HepG2 (cell line): ENCODE measurements around the gene AASDHPPT. TPM values are rescaled to one million over a fixed set of nuclear protein-coding genes. Genes with fewer than 3 reads are reported as not detected.

Experiments used
- ATAC-seq: fragments of 200-7000 bp; cut with Tn5 transposase; 3 replicates; pipeline ENCODE4 v1.9.1; 2020; ENCODE audit warnings: mild to moderate bottlenecking, moderate library complexity
- BruUV-seq: library from RNA; stranded (reverse); fragments of 400-500 nt; replicated peaks from 2 replicates; lab custom pipeline; 2021; lab: Mats Ljungman, UMichigan
- CTCF ChIA-PET: fragments of 300-600 bp; formaldehyde crosslinking; extraction: SDS; loops from one replicate; lab custom pipeline; 2021; ENCODE audit warnings: low total read pairs, inconsistent platforms, low intra/inter-chr PET ratio; lab: Yijun Ruan, JAX
- POLR2A ChIA-PET: fragments of 350-600 bp; sonication (Branson Sonifier 250); formaldehyde crosslinking; loops from one replicate; lab custom pipeline; 2020; ENCODE audit warnings: antibody characterized with exemption, inconsistent platforms; lab: Yijun Ruan, JAX
- DNase-seq: peaks from one replicate; pipeline ENCODE4 v3.0.0-alpha.2; 2015; ENCODE audit warnings: low spot score
- FAIRE-seq: peaks from 3 replicates; lab custom pipeline; 2011; peaks lifted over from hg19 to GRCh38; lab: Jason Lieb, UNC
- H2AFZ ChIP-seq: one replicate; pipeline ENCODE4 v1.6.1; 2011; ENCODE audit warnings: low read length, inconsistent platforms
- H3K27ac ChIP-seq: fragments of 300-600 bp; 3 replicates; pipeline ENCODE4 v1.8.0; 2011; ENCODE audit warnings: mixed run types, mild to moderate bottlenecking, mixed read lengths, low read length, inconsistent platforms; ENCODE audit not compliant: insufficient read depth; ENCODE audit errors: extremely low read length
- H3K27me3 ChIP-seq, 2 experiments: fragments of 200-600 bp in 1 of 2; 2 replicates in 1 of 2; 3 replicates in 1 of 2; pipeline versions ENCODE4 v1.6.0 to v1.8.0; 2011; ENCODE audit warnings: low read length in 2 of 2, mild to moderate bottlenecking in 2 of 2, moderate library complexity in 2 of 2, inconsistent platforms in 1 of 2; ENCODE audit not compliant: insufficient read depth in 2 of 2, control insufficient read depth in 1 of 2
- H3K36me3 ChIP-seq, 2 experiments: fragments of 200-600 bp in 1 of 2; replicated peaks in 1 of 2; 2 replicates in 1 of 2; 3 replicates in 1 of 2; pipeline versions ENCODE4 v1.5.1 to v1.8.0; 2011; ENCODE audit warnings: low read length in 2 of 2, inconsistent platforms in 1 of 2; ENCODE audit not compliant: insufficient read depth in 2 of 2, control insufficient read depth in 1 of 2
- H3K4me1 ChIP-seq: 2 replicates; pipeline ENCODE4 v1.5.1; 2012; ENCODE audit warnings: low read length, inconsistent platforms; ENCODE audit not compliant: insufficient read depth
- H3K4me2 ChIP-seq: 2 replicates; pipeline ENCODE4 v1.6.0; 2011; ENCODE audit warnings: low read depth, low read length, inconsistent platforms
- H3K4me3 ChIP-seq, 3 experiments: fragments of 200-600 bp in 1 of 3; sonication (generic), shearing (Covaris generic) in 1 of 3; replicated peaks in 1 of 3; 2 replicates each; pipeline ENCODE4 v1.5.1; 2011 to 2016; ENCODE audit warnings: low read length in 3 of 3, inconsistent platforms in 2 of 3, low read depth in 2 of 3, mild to moderate bottlenecking in 2 of 3, control low read depth in 1 of 3, mixed read lengths in 1 of 3; ENCODE audit not compliant: insufficient read depth in 1 of 3
- H3K79me2 ChIP-seq: one replicate; pipeline ENCODE4 v1.6.1; 2011; ENCODE audit warnings: low read length, inconsistent platforms; ENCODE audit not compliant: insufficient read depth
- H3K9ac ChIP-seq: 2 replicates; pipeline ENCODE4 v1.6.0; 2011; ENCODE audit warnings: mild to moderate bottlenecking, low read depth, low read length, inconsistent platforms; ENCODE audit not compliant: insufficient read depth
- H3K9me3 ChIP-seq: 2 replicates; pipeline ENCODE4 v1.5.1; 2012; ENCODE audit warnings: mild to moderate bottlenecking, low read length
- H4K20me1 ChIP-seq: 2 replicates; pipeline ENCODE4 v1.6.0; 2011; ENCODE audit warnings: inconsistent platforms, mild to moderate bottlenecking, low read length, moderate library complexity; ENCODE audit not compliant: insufficient read depth
- GABPB1 ChIP-seq: IDR thresholded peaks from 2 replicates; pipeline ENCODE4 v1.6.1; 2016; ENCODE audit warnings: mild to moderate bottlenecking, missing genetic modification reagents, moderate library complexity, missing compliant biosample characterization
- GATA4 ChIP-seq: sonication (generic); IDR thresholded peaks from 2 replicates; pipeline ENCODE4 v1.6.1; 2016; ENCODE audit warnings: antibody characterized with exemption, low read depth, borderline replicate concordance
- MAZ ChIP-seq, 2 experiments: sonication (generic) in 1 of 2; formaldehyde crosslinking in 1 of 2; IDR thresholded peaks; 2 replicates each; pipeline versions ENCODE4 v1.5.0 to v1.6.1; 2012 to 2020; ENCODE audit warnings: low read depth in 2 of 2, mild to moderate bottlenecking in 2 of 2, borderline replicate concordance in 1 of 2, improper control_type of control experiment in 1 of 2, low read length in 1 of 2, missing genetic modification reagents in 1 of 2, moderate library complexity in 1 of 2
- MEF2D ChIP-seq: sonication (generic); formaldehyde crosslinking; IDR thresholded peaks from 2 replicates; pipeline ENCODE4 v1.5.1; 2020; ENCODE audit warnings: mild to moderate bottlenecking, missing genetic modification reagents
- MTA3 ChIP-seq: sonication (generic); formaldehyde crosslinking; IDR thresholded peaks from 2 replicates; pipeline ENCODE4 v1.4.0; 2020; ENCODE audit warnings: missing genetic modification reagents
- PRMT3 ChIP-seq: sonication (generic); formaldehyde crosslinking; IDR thresholded peaks from 2 replicates; pipeline ENCODE4 v1.8.1; 2022; ENCODE audit warnings: low read depth, mild to moderate bottlenecking, moderate library complexity, missing genetic modification reagents, borderline replicate concordance
- RAD51 ChIP-seq: fragments of 450-650 bp; IDR thresholded peaks from 2 replicates; pipeline ENCODE4 v1.6.1; 2016; ENCODE audit warnings: borderline replicate concordance
- ZEB1 ChIP-seq: IDR thresholded peaks from 2 replicates; pipeline ENCODE4 v1.6.1; 2012; ENCODE audit warnings: mild to moderate bottlenecking, low read depth, inconsistent platforms; ENCODE audit not compliant: insufficient replicate concordance
- ZFAT ChIP-seq: sonication (generic); formaldehyde crosslinking; conservative IDR thresholded peaks from 2 replicates; pipeline ENCODE4 v1.8.1; 2023; ENCODE audit warnings: missing genetic modification reagents, inconsistent platforms
- ZNF234 ChIP-seq: sonication (generic); formaldehyde crosslinking; conservative IDR thresholded peaks from 2 replicates; pipeline ENCODE4 v1.5.1; 2020; ENCODE audit warnings: mild to moderate bottlenecking, missing genetic modification reagents
- ZNF879 ChIP-seq: sonication (generic); formaldehyde crosslinking; IDR thresholded peaks from 2 replicates; pipeline ENCODE4 v1.8.1; 2023; ENCODE audit warnings: missing genetic modification reagents
- WGBS: methylation state at CpG from one replicate; pipeline ENCODE4 v1.1.6; 2017; ENCODE audit warnings: low lambda C conversion rate; 5-methylcytosine and 5-hydroxymethylcytosine counted together
- in situ Hi-C: cut with HindIII; loops from 2 replicates; pipeline ENCODE4 v1.10.0; 2017; ENCODE audit warnings: low pct_unique_long_range_greater_than_20kb; ENCODE audit not compliant: extremely low pct_ligation_motif_present
- intact Hi-C: fragments of 100-400 bp; cut with micrococcal nuclease; formaldehyde crosslinking; loops from one replicate; pipeline ENCODE4 v1.10.0; 2022; ENCODE audit not compliant: unreplicated experiment
- polyA plus RNA-seq, 8 experiments: library from polyadenylated mRNA; depleted of rRNA in 3 of 8; stranded (reverse) in 7 of 8; unstranded in 1 of 8; fragments of >200 nt; fragmentation: Illumina TruSeq in 4 of 8; extraction: Trizol in 4 of 8; gene quantifications; 2 replicates each; pipeline versions ENCODE4 v1.2.1 to v1.2.3, GENCODE V29; 2011 to 2016; ENCODE audit warnings: low read depth in 4 of 8, missing spikeins in 1 of 8, mixed read lengths in 1 of 8; ENCODE audit not compliant: insufficient read depth in 1 of 8
- total RNA-seq, 5 experiments: library from RNA; depleted of rRNA; stranded (reverse); fragments of >200 nt; fragmentation: Illumina TruSeq; extraction: Trizol; gene quantifications; 2 replicates each; pipeline ENCODE4 v1.2.3, GENCODE V29; 2016; ENCODE audit warnings: low read depth in 1 of 5
- TF ChIP-seq, protein P1 (sequence below), 2 experiments: sonication (generic) in 1 of 2; formaldehyde crosslinking in 1 of 2; IDR thresholded peaks; 2 replicates each; pipeline versions ENCODE4 v1.5.1 to v1.6.1; 2011 to 2020; ENCODE audit warnings: borderline replicate concordance in 1 of 2, low read depth in 1 of 2, low read length in 1 of 2, mild to moderate bottlenecking in 1 of 2, missing genetic modification reagents in 1 of 2, moderate library complexity in 1 of 2
- TF ChIP-seq, protein P2 (sequence below): sonication (generic); formaldehyde crosslinking; IDR thresholded peaks from 2 replicates; pipeline ENCODE4 v1.4.0; 2020; ENCODE audit warnings: mild to moderate bottlenecking, missing genetic modification reagents

The AASDHPPT gene
- total and polyA plus RNA-seq, 2 of the 13 experiments (the other 11 are each of a cell fraction or from before 2014, with no cell fraction given) = 20.2 to 43.7 TPM

- BruUV-seq = no TSS peak
- no peak for FAIRE-seq
- Histone ChIP-seq H3K4me2 (no peak overlapping the region), H3K4me1 (no peaks in the 10 kb centered on the region), H3K36me3 (no peaks in the 10 kb centered on the region), H3K4me3 (no peak overlapping the region), H3K79me2 (no peaks in the 10 kb centered on the region), H2AFZ (no peak overlapping the region), H3K9ac (no peak overlapping the region), H3K9me3 (no peaks in the 10 kb centered on the region), H3K27me3 (no peaks in the 10 kb centered on the region), H3K27ac (no peak overlapping the region)
- POLR2A ChIA-PET = no interaction called here
- in situ Hi-C loops = no loop called here
- intact Hi-C loops = no loop called here
- ATAC-seq = no peak
- CTCF ChIA-PET = no interaction called here
- no peak for DNase-seq
- TF ChIP-seq, protein P1, sequence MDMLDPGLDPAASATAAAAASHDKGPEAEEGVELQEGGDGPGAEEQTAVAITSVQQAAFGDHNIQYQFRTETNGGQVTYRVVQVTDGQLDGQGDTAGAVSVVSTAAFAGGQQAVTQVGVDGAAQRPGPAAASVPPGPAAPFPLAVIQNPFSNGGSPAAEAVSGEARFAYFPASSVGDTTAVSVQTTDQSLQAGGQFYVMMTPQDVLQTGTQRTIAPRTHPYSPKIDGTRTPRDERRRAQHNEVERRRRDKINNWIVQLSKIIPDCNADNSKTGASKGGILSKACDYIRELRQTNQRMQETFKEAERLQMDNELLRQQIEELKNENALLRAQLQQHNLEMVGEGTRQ (IDR thresholded peaks at IDR 0.05; ENCODE audit: low read depth, low read length) = peak; percentile 32; the same call in 1 of the 2 replicates
- TF ChIP-seq, protein P1 (CRISPR knock-in tag; IDR thresholded peaks at IDR 0.05; ENCODE audit: borderline replicate concordance) = no peak
- TF ChIP-seq RAD51 (peak; percentile 54; the same call in 1 of the 2 replicates), MEF2D (CRISPR knock-in tag) (no peak)
- TF ChIP-seq, all 625 proteins: peak for 2
- H4K20me1 ChIP-seq = no peaks in the 10 kb centered on the region
- WGBS = 10% methylated on average over 3 of the region's 3 CpGs
These were observed 45.5 kb upstream of the AASDHPPT start for GRCh38 chr11:106031936-106032335.

DNA sequence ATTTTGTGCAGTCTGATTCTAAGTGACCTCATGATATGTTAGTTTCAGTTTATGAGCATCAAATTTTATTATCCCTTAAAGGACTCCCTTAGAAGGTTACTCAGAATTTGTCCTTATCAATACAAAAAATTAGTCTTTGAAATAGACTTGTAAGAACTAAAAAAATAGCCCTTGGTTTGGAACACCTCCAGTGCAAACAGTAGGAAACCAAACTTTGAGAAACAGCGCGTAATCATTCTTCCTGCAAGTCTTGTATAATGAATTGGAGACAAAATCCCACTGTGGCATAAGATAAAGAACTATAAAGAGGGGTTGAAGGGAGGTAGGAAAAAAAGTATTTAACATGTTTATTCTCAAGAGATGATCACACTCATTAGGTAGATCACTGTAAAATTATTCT lies 44.6 kb upstream of the AASDHPPT start:
- H3K27me3 ChIP-seq = no peaks in the 10 kb centered on the region
- no peak overlapping the region for H2AFZ ChIP-seq
- H3K79me2 ChIP-seq = no peaks in the 10 kb centered on the region
- no peaks in the 10 kb centered on the region for H3K9me3 ChIP-seq
- H3K4me2 ChIP-seq = no peak overlapping the region
- intact Hi-C loops = no loop called here
- H3K4me3 ChIP-seq = no peak overlapping the region
- BruUV-seq = no TSS peak
- ATAC-seq = no peak
- H3K27ac ChIP-seq = no peak overlapping the region
- no peak for TF ChIP-seq MAZ (IDR thresholded peaks at IDR 0.05; ENCODE audit: borderline replicate concordance, low read depth, low read length)
- no peak for TF ChIP-seq MAZ (CRISPR knock-in tag; IDR thresholded peaks at IDR 0.05; ENCODE audit: low read depth)
- TF ChIP-seq, protein P2, sequence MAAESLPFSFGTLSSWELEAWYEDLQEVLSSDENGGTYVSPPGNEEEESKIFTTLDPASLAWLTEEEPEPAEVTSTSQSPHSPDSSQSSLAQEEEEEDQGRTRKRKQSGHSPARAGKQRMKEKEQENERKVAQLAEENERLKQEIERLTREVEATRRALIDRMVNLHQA = no peak
- no peak for TF ChIP-seq ZFAT
- no peak for TF ChIP-seq ZNF234
- TF ChIP-seq, protein P1 (IDR thresholded peaks at IDR 0.05; ENCODE audit: low read depth, low read length) = no peak
- TF ChIP-seq, protein P1 (CRISPR knock-in tag; IDR thresholded peaks at IDR 0.05; ENCODE audit: borderline replicate concordance) = no peak
- TF ChIP-seq PRMT3 (CRISPR knock-in tag) = no peak
- no peak for TF ChIP-seq ZNF879
- no peak for TF ChIP-seq GATA4
- TF ChIP-seq MTA3 (CRISPR knock-in tag) = no peak
- no peak for TF ChIP-seq GABPB1 (CRISPR knock-in tag)
- TF ChIP-seq ZEB1 = no peak
- no peak overlapping the region for H3K9ac ChIP-seq
- WGBS = 57% methylated on average over 2 of the region's 2 CpGs
- ChIA-PET CTCF (no interaction called here), POLR2A (no interaction called here)
- H3K36me3 ChIP-seq = no peaks in the 10 kb centered on the region
- no peak for DNase-seq
- FAIRE-seq = no peak
- H4K20me1 ChIP-seq = no peaks in the 10 kb centered on the region
- in situ Hi-C loops = no loop called here
- H3K4me1 ChIP-seq = no peaks in the 10 kb centered on the region
